CD4-positive, alpha-beta T cell (primary cell): Measurements from ENCODE around the gene AEBP1. TPM values are rescaled to one million over a fixed set of nuclear protein-coding genes. Genes with fewer than 3 reads are reported as not detected.

Experiments
- ATAC-seq: fragments of 200-7000 bp; cut with Tn5 transposase; one replicate; pipeline ENCODE4 v1.10.0; 2022; ENCODE audit warnings: mild to moderate bottlenecking; ENCODE audit not compliant: poor library complexity
- CTCF ChIA-PET: fragments of 350-600 bp; sonication (Branson Sonifier 250); formaldehyde crosslinking; loops from one replicate; lab custom pipeline; 2021; ENCODE audit warnings: antibody characterized with exemption, inconsistent platforms; lab: Charles Lee
- POLR2A ChIA-PET: fragments of 350-600 bp; sonication (Branson Sonifier 250); formaldehyde crosslinking; loops from one replicate; lab custom pipeline; 2021; ENCODE audit warnings: antibody characterized with exemption, inconsistent platforms; lab: Charles Lee
- DNase-seq, 14 experiments: peaks; one replicate each; pipeline ENCODE4 v3.0.0-alpha.2; 2013 to 2020; ENCODE audit warnings: mixed read lengths in 2 of 14
- H3K27ac ChIP-seq, 2 donors: one replicate each; pipeline versions ENCODE4 v1.5.1 to v1.7.0; 2013; ENCODE audit warnings: low read length in 2 of 2, low read depth in 1 of 2, mild to moderate bottlenecking in 1 of 2
- H3K27me3 ChIP-seq, 2 experiments: 1 replicate in 1 of 2; 2 replicates in 1 of 2; pipeline versions ENCODE4 v1.6.1 to v1.7.0; 2013; ENCODE audit warnings: low read length in 2 of 2, control low read depth in 1 of 2, mild to moderate bottlenecking in 1 of 2, moderate library complexity in 1 of 2; ENCODE audit not compliant: insufficient read depth in 2 of 2, control insufficient read depth in 1 of 2
- H3K36me3 ChIP-seq: one replicate; pipeline ENCODE4 v1.6.1; 2013; ENCODE audit warnings: low read length, control low read depth; ENCODE audit not compliant: insufficient read depth
- H3K4me1 ChIP-seq: one replicate; pipeline ENCODE4 v1.6.1; 2013; ENCODE audit warnings: low read length, control low read depth; ENCODE audit not compliant: insufficient read depth
- H3K4me3 ChIP-seq: one replicate; pipeline ENCODE4 v1.5.1; 2013; ENCODE audit warnings: mild to moderate bottlenecking, low read length, moderate library complexity
- H3K9me3 ChIP-seq, 2 experiments: 1 replicate in 1 of 2; 2 replicates in 1 of 2; pipeline versions ENCODE4 v1.6.1 to v1.7.0; 2013; ENCODE audit warnings: low read length in 2 of 2, mild to moderate bottlenecking in 2 of 2, control low read depth in 1 of 2, moderate library complexity in 1 of 2; ENCODE audit not compliant: control insufficient read depth in 1 of 2, insufficient read depth in 1 of 2
- H3K27ac Mint-ChIP-seq: one replicate; pipeline ENCODE4 v1.8.0; 2020; ENCODE audit warnings: mixed read lengths
- H3K27me3 Mint-ChIP-seq: one replicate; pipeline ENCODE4 v1.8.0; 2021; ENCODE audit warnings: mixed read lengths
- H3K36me3 Mint-ChIP-seq: one replicate; pipeline ENCODE4 v1.8.0; 2021; ENCODE audit warnings: low read depth, mixed read lengths
- H3K4me1 Mint-ChIP-seq: one replicate; pipeline ENCODE4 v1.8.0; 2021; ENCODE audit warnings: low read depth, mixed read lengths
- H3K4me3 Mint-ChIP-seq: one replicate; pipeline ENCODE4 v1.8.0; 2020; ENCODE audit warnings: mild to moderate bottlenecking, mixed read lengths
- H3K9me3 Mint-ChIP-seq: one replicate; pipeline ENCODE4 v1.8.0; 2020; ENCODE audit warnings: mixed read lengths
- intact Hi-C, 2 experiments: fragments of 100-400 bp; cut with DNase I in 1 of 2; cut with micrococcal nuclease in 1 of 2; formaldehyde crosslinking; loops; one replicate each; pipeline versions ENCODE4 v1.15.1 to v1.9.0; 2023 to 2025; cut with DNase I, micrococcal nuclease
- total RNA-seq, 174 experiments: library from RNA in 2 of 174; stranded (reverse) in 2 of 174; gene quantifications; one replicate each; pipeline ENCODE4 v1.2.3 and lab custom pipeline; 2021 to 2026
- TF ChIP-seq, protein P1 (sequence below): fragments of 200-600 bp; IDR thresholded peaks from one replicate; pipeline ENCODE4 v1.8.0; 2022; ENCODE audit warnings: antibody characterized with exemption, mild to moderate bottlenecking

AEBP1 gene
- total RNA-seq, 2 experiments from 2014 or later: 20.3 to 21.3 TPM

DNA sequence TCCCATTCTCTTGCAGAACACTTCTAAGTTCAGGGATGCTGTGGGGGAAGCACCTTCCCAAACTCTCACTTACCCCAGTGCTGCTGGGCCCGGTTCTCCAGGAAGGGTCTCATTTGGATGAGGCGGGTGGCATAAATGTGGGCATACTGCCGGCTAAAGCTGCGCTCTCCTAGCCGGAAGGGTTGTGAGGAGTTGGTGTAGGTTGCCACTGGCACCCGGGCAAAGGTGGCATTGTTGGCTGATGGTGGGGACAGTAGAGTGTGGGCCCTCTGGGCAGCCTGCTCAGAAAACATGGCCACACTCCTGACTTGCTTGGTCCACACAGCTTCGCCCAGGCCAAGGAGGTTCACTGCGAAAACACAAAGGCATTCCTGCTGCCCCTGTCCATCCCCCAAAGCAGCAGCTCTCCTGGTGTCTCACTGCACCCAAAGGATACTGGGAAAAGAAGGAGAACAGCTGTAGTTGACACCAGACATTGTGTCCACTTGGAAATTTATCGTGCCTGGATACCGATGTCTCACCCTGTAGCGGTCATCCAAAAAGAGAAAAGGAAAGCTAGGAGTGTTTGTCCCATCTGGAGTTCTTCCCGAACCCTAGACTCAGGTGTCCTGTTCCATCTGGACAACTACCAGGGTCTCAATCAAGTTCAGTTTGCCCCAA lies 17.7 kb downstream of the AEBP1 start:
- no peaks in the 10 kb centered on the region for H3K9me3 ChIP-seq
- ATAC-seq: no peak
- no peak for DNase-seq
- TF ChIP-seq, protein P1, sequence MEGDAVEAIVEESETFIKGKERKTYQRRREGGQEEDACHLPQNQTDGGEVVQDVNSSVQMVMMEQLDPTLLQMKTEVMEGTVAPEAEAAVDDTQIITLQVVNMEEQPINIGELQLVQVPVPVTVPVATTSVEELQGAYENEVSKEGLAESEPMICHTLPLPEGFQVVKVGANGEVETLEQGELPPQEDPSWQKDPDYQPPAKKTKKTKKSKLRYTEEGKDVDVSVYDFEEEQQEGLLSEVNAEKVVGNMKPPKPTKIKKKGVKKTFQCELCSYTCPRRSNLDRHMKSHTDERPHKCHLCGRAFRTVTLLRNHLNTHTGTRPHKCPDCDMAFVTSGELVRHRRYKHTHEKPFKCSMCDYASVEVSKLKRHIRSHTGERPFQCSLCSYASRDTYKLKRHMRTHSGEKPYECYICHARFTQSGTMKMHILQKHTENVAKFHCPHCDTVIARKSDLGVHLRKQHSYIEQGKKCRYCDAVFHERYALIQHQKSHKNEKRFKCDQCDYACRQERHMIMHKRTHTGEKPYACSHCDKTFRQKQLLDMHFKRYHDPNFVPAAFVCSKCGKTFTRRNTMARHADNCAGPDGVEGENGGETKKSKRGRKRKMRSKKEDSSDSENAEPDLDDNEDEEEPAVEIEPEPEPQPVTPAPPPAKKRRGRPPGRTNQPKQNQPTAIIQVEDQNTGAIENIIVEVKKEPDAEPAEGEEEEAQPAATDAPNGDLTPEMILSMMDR: no peak
- Mint-ChIP-seq H3K36me3 (peaks cover 44% of the 10 kb centered on the region), H3K4me1 (peaks cover 17% of the 10 kb centered on the region), H3K9me3 (no peaks in the 10 kb centered on the region), H3K27me3 (no peaks in the 10 kb centered on the region), H3K4me3 (no peak overlapping the region), H3K27ac (peak overlapping the region; percentile 65)
- ChIA-PET CTCF (interaction anchor here (1.5 kb wide), 1 partner anchor 101 kb away, joined by 4 read pairs; no protein-coding TSS in a partner anchor), POLR2A (interaction anchor here (1.0 to 2.5 kb wide), 2 partner anchors 368 to 905 kb away, joined by 4 to 15 read pairs; partner anchors contain the start of gene NUDCD3)
- H3K36me3 ChIP-seq: peaks cover 42% of the 10 kb centered on the region
- peaks cover 27% of the 10 kb centered on the region for H3K4me1 ChIP-seq
- H3K4me3 ChIP-seq: no peak overlapping the region
- H3K27ac ChIP-seq: no peak overlapping the region
- H3K27me3 ChIP-seq: no peaks in the 10 kb centered on the region
- intact Hi-C loops: loop anchor here (1.0 to 10.0 kb wide), 6 partner anchors 38 to 363 kb away; partner anchors contain the start of gene YKT6 (in 2 of the 2)

DNA sequence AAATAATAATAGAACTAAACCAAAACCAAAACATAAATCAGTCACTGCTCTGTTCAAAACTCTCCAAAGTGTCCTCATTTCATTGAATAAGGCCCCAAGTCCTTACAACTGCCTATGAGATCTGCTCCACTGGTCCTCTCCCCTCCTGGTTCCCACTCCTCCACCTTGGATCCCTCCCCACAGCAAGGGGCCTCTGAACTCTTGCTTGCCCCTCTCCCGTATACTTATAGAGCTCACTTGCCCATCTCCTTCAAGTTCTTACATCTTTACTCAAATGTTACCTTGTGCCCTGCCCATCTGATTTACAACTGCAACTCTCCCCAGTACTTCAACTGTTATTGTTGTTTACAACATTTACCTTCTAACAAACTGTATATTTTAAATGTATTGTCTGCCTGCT lies 18.4 kb downstream of the AEBP1 start:
- intact Hi-C loops: loop anchor here (2.0 to 10.0 kb wide), 5 partner anchors 75 to 362 kb away; partner anchors contain the start of gene YKT6 (in 2 of the 2)

More for the DNA sequence above, 18.4 kb downstream of the AEBP1 start:
- peaks cover 27% of the 10 kb centered on the region for H3K4me1 ChIP-seq
- ChIA-PET POLR2A (interaction anchor here (0.6 to 2.5 kb wide), 9 partner anchors 9 to 905 kb away, joined by 3 to 15 read pairs (median 4); partner anchors contain the start of genes AEBP1, NUDCD3 and YKT6), CTCF (interaction anchor here (1.5 kb wide), 2 partner anchors 102 to 367 kb away, joined by 3 to 4 read pairs; no protein-coding TSS in a partner anchor)
- Mint-ChIP-seq H3K36me3 (peaks cover 38% of the 10 kb centered on the region), H3K9me3 (no peaks in the 10 kb centered on the region), H3K4me3 (peak overlapping the region; percentile 92), H3K27ac (peak overlapping the region; percentile 65), H3K27me3 (no peaks in the 10 kb centered on the region), H3K4me1 (peaks cover 17% of the 10 kb centered on the region)
- peaks cover 37% of the 10 kb centered on the region for H3K36me3 ChIP-seq
- no peaks in the 10 kb centered on the region for H3K9me3 ChIP-seq
- H3K27me3 ChIP-seq: no peaks in the 10 kb centered on the region
- no peak overlapping the region for H3K27ac ChIP-seq
- TF ChIP-seq, protein P1: no peak
- peak overlapping the region; percentile 82 for H3K4me3 ChIP-seq
- no peak for ATAC-seq
- DNase-seq: no peak
